Heart right ventricle (tissue), 16 donors: ENCODE data around the gene RBFOX2. TPM values are rescaled to one million over a fixed set of nuclear protein-coding genes. Genes with fewer than 3 reads are reported as not detected.

Experiments used
- ATAC-seq, 8 donors: fragments of 200-7000 bp; cut with Tn5 transposase; one replicate each; pipeline ENCODE4 v1.9.1; 2020; ENCODE audit warnings: mild to moderate bottlenecking in 8 of 8, moderate library complexity in 8 of 8, moderate number of reproducible peaks in 1 of 8
- DNase-seq, 2 donors: peaks; one replicate each; pipeline ENCODE4 v3.0.0-alpha.2; 2020
- H3K27ac ChIP-seq, 10 donors: fragments of 200-600 bp; sonication (generic) in 2 of 10; one replicate each; pipeline versions ENCODE4 v1.5.0 to v1.8.0; 2020 to 2022; ENCODE audit warnings: mild to moderate bottlenecking in 3 of 10
- H3K27me3 ChIP-seq, 7 donors: fragments of 200-600 bp; one replicate each; pipeline ENCODE4 v1.8.0; 2021 to 2022; ENCODE audit warnings: mild to moderate bottlenecking in 2 of 7
- H3K36me3 ChIP-seq, 9 donors: fragments of 200-600 bp; sonication (generic) in 1 of 9; one replicate each; pipeline versions ENCODE4 v1.5.0 to v1.8.0; 2020 to 2022; ENCODE audit warnings: mild to moderate bottlenecking in 2 of 9
- H3K4me1 ChIP-seq, 9 donors: fragments of 200-600 bp; sonication (generic) in 1 of 9; one replicate each; pipeline versions ENCODE4 v1.5.0 to v1.8.0; 2020 to 2022; ENCODE audit warnings: mild to moderate bottlenecking in 4 of 9
- H3K4me3 ChIP-seq, 10 donors: fragments of 200-600 bp; sonication (generic) in 2 of 10; one replicate each; pipeline versions ENCODE4 v1.5.0 to v1.8.0; 2020 to 2022; ENCODE audit warnings: mild to moderate bottlenecking in 7 of 10, moderate library complexity in 2 of 10
- H3K9me3 ChIP-seq, 11 donors: fragments of 200-600 bp in 10 of 11; sonication (generic) in 2 of 11; one replicate each; pipeline versions ENCODE4 v1.5.0 to v1.8.0; 2013 to 2022; ENCODE audit warnings: mild to moderate bottlenecking in 2 of 11, control low read depth in 1 of 11, moderate library complexity in 1 of 11
- CTCF ChIP-seq, 9 donors: fragments of 200-600 bp; sonication (generic) in 2 of 9; IDR thresholded peaks; one replicate each; pipeline versions ENCODE4 v1.5.0 to v1.8.0; 2021 to 2022; ENCODE audit warnings: antibody characterized with exemption in 9 of 9, mild to moderate bottlenecking in 5 of 9, moderate library complexity in 1 of 9
- WGBS, 2 donors: extraction: QIAGEN DNeasy Blood & Tissue Kit; methylation state at CpG; one replicate each; pipeline ENCODE4 v1.1.7; 2013; ENCODE audit warnings: inconsistent platforms in 1 of 2; 5-methylcytosine and 5-hydroxymethylcytosine counted together
- intact Hi-C, 10 donors: fragments of 100-400 bp; cut with DNase I; formaldehyde crosslinking; loops; one replicate each; pipeline versions ENCODE4 v1.11.1 to v1.14.2; 2022
- polyA plus RNA-seq, 2 donors: library from polyadenylated mRNA; stranded (reverse); fragments of 200-250 nt; gene quantifications; one replicate each; pipeline ENCODE4 v1.2.3, GENCODE V29; 2013
- total RNA-seq, 10 donors: library from RNA; stranded (reverse); fragmentation: NEBNext Ultra II Directional in 3 of 10; extraction: Animal tissue kit (Norgen Biotek cat#: 25700) in 3 of 10; gene quantifications; one replicate each; pipeline versions ENCODE4 v1.2.1 to v1.2.4, GENCODE V29; 2021 to 2023
- donor health status: Arrhythmogenic right ventricular cardiomyopathy.
- donor health status: ischemic (EF 13 %, LVEDD 7.1; RV severe dilation, severe dysfunction).
- donor health status: healthy with polysubstance abuse.
- donor health status: DM: no; HTN: yes; CAD: no.
- donor health status: DM: no; HTN: no; CAD: no.
- donor health status: ischemic (EF 25% LVEDD 6.9; RV normal size, moderate dysfunction).
- donor health status: ischemic (EF 25% LVEDD 5.7; RV mildly dilated, moderate dysfunction).
- donor health status: healthy.
- donor health status: DM: yes; HTN: yes; CAD: no.
- donor health status: Ischemic cardiomyopathy.
- donor health status: ischemic (EF 35%, LVEDD 5.7; RV mildly dilated, moderate dysfunction).
- donor health status: nonischemic (EF 11% LVEDD 7.7; RV severe dilation, severe dysfunction).
- donor health status: DM: yes; HTN: yes; CAD: no.
- donor health status: PGD.
- donor health status: ischemic (EF 29% LVEDD 5.4; RV normal size, mild dysfunction).
- donor health status: nonischemic (EF 23%, LVEDD 6.1; RV moderate dilation, normal function).

The RBFOX2 gene
- total and polyA plus RNA-seq, 12 donors, result 18.0 to 105 (median 90.4) TPM

GRCh38 chr22:35915477-35916013, 113.1 kb downstream of the RBFOX2 start:
- peaks cover 9 to 99% (median 87%) of the 10 kb centered on the region in 9 donors for H3K4me1 ChIP-seq
- H3K27ac ChIP-seq, result peak overlapping the region; percentile 75 to 93 (median 86)
- TF ChIP-seq CTCF (IDR thresholded peaks at IDR 0.05), result no peak
- no peaks in the 10 kb centered on the region for H3K9me3 ChIP-seq
- intact Hi-C loops, result loop anchor here in 8 of 10 donors (2.0 to 10.0 kb wide), 9 partner anchors 71 to 231 kb away; no protein-coding TSS in a partner anchor
- no peaks in the 10 kb centered on the region for H3K27me3 ChIP-seq
- WGBS, 2 donors, result 4 to 6% methylated on average over 5 of the region's 5 CpGs
- ATAC-seq (peak in 3 of 8 donors; percentile 17 to 26 (median 22)), DNase-seq (no peak)
- peak overlapping the region in 9 of 10 donors; percentile 29 to 55 (median 49) for H3K4me3 ChIP-seq
- H3K36me3 ChIP-seq, result no peaks in the 10 kb centered on the region

GRCh38 chr22:35914665-35915476, 113.8 kb downstream of the RBFOX2 start:
- no peak for TF ChIP-seq CTCF (IDR thresholded peaks at IDR 0.05)
- Histone ChIP-seq H3K4me3 (peak overlapping the region; percentile 12 to 55 (median 48)), H3K36me3 (no peaks in the 10 kb centered on the region), H3K4me1 (peaks cover 9 to 99% (median 85%) of the 10 kb centered on the region in 9 donors), H3K9me3 (no peaks in the 10 kb centered on the region), H3K27ac (peak overlapping the region; percentile 75 to 93 (median 86)), H3K27me3 (no peaks in the 10 kb centered on the region)
- intact Hi-C loops, result loop anchor here in 9 of 10 donors (2.0 to 10.0 kb wide), 10 partner anchors 70 to 230 kb away; no protein-coding TSS in a partner anchor
- DNase-seq (peak in 1 of 2 donors; percentile 87), ATAC-seq (peak; percentile 86 to 94 (median 92))
- 1 to 2% methylated on average over 9 of the region's 9 CpGs for WGBS, 2 donors

- no peak for ATAC-seq
- H3K27me3 ChIP-seq, result no peaks in the 10 kb centered on the region
- TF ChIP-seq CTCF (IDR thresholded peaks at IDR 0.05), result no peak
- DNase-seq, result no peak
- peak overlapping the region; percentile 75 to 93 (median 86) for H3K27ac ChIP-seq
- no peaks in the 10 kb centered on the region for H3K36me3 ChIP-seq
- intact Hi-C loops, result loop anchor here in 7 of 10 donors (2.0 to 10.0 kb wide), 7 partner anchors 70 to 230 kb away; no protein-coding TSS in a partner anchor
- H3K4me3 ChIP-seq, result peak overlapping the region in 8 of 10 donors; percentile 33 to 55 (median 50)
- H3K4me1 ChIP-seq, result peaks cover 9 to 99% (median 79%) of the 10 kb centered on the region in 9 donors
- WGBS, 2 donors, result 12 to 13% methylated on average over 2 of the region's 2 CpGs
- no peaks in the 10 kb centered on the region for H3K9me3 ChIP-seq
Observed at GRCh38 chr22:35914357-35914664, 114.3 kb downstream of the RBFOX2 start.

GRCh38 chr22:35913925-35914324, 114.7 kb downstream of the RBFOX2 start:
- Histone ChIP-seq H3K4me3 (peak overlapping the region in 6 of 10 donors; percentile 48 to 55 (median 50)), H3K27me3 (no peaks in the 10 kb centered on the region), H3K9me3 (no peaks in the 10 kb centered on the region), H3K4me1 (peaks cover 9 to 98% (median 76%) of the 10 kb centered on the region in 9 donors), H3K27ac (peak overlapping the region; percentile 75 to 93 (median 86)), H3K36me3 (no peaks in the 10 kb centered on the region)
- intact Hi-C loops, result loop anchor here in 7 of 10 donors (2.0 to 10.0 kb wide), 8 partner anchors 67 to 229 kb away; no protein-coding TSS in a partner anchor
- DNase-seq (no peak), ATAC-seq (peak in 7 of 8 donors; percentile 29 to 55 (median 43))
- TF ChIP-seq CTCF (IDR thresholded peaks at IDR 0.05), result no peak
- whole genome bisulfite sequencing, 2 donors, result 55 to 64% methylated on average over 1 of the region's 1 CpG
